ENCODE measurements around the gene NR2E1.

- TF ChIP-seq POLR2AphosphoS5 (IDR thresholded peaks at IDR 0.05) = no peak
- no peak for TF ChIP-seq CTCF (IDR thresholded peaks at IDR 0.05 in 8 of 11, conservative IDR thresholded peaks at IDR 0.05 in 3 of 11)
Measured at GRCh38 chr6:108120311-108120710, 45.5 kb upstream of the NR2E1 start.

Data from spleen (tissue), 7 donors.